GM10266 (cell line): Measurements from ENCODE around the gene PCNX2.
A peak's percentile ranks its signal among the peaks of the same experiment; 100 is the strongest.

Experiments
- DNase-seq: peaks from one replicate; pipeline ENCODE4 v3.0.0; 2012; ENCODE audit errors: extremely low spot score
- TF ChIP-seq, protein P1 (sequence below): IDR thresholded peaks from 2 replicates; pipeline ENCODE4 v1.5.1; 2012; ENCODE audit warnings: mild to moderate bottlenecking, low read depth; ENCODE audit not compliant: control insufficient read depth, insufficient read depth; ENCODE audit errors: missing control alignments

Gene PCNX2

DNA sequence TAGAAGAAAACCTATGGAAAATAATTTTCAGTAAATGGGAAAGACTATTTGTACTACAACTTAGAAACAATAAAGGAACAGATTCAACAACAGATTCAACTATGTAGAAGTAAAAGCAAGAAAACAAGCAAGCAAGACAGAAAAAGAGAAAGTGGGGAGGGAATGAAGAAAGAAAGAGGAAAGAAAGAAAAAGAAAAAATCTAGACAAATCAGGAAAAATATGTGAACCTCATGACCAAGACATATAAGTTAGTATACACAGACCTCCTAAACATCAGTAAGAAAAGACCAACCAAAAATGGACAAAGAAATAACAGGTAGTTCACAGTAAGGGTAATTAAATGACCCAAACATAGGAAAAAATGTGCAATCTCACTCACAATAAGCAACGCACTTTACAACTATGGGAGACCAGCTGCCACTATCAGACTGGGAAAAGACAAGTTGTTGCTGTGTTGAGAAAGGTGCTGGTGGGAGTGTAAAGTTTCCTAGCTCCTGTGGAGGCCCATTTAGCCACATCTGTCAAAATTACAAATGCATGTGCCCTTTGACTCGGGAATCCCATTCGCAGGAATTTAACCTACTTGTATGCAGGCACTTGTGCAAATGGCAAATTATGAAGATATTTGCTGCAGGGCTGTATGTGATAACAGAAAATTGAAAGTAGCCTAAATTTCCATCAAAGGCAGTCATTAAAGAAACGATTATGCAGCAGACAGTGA is 18.1 kb upstream of the PCNX2 start:
- TF ChIP-seq, protein P1, sequence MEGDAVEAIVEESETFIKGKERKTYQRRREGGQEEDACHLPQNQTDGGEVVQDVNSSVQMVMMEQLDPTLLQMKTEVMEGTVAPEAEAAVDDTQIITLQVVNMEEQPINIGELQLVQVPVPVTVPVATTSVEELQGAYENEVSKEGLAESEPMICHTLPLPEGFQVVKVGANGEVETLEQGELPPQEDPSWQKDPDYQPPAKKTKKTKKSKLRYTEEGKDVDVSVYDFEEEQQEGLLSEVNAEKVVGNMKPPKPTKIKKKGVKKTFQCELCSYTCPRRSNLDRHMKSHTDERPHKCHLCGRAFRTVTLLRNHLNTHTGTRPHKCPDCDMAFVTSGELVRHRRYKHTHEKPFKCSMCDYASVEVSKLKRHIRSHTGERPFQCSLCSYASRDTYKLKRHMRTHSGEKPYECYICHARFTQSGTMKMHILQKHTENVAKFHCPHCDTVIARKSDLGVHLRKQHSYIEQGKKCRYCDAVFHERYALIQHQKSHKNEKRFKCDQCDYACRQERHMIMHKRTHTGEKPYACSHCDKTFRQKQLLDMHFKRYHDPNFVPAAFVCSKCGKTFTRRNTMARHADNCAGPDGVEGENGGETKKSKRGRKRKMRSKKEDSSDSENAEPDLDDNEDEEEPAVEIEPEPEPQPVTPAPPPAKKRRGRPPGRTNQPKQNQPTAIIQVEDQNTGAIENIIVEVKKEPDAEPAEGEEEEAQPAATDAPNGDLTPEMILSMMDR, result no peak
- DNase-seq, result no peak

DNA sequence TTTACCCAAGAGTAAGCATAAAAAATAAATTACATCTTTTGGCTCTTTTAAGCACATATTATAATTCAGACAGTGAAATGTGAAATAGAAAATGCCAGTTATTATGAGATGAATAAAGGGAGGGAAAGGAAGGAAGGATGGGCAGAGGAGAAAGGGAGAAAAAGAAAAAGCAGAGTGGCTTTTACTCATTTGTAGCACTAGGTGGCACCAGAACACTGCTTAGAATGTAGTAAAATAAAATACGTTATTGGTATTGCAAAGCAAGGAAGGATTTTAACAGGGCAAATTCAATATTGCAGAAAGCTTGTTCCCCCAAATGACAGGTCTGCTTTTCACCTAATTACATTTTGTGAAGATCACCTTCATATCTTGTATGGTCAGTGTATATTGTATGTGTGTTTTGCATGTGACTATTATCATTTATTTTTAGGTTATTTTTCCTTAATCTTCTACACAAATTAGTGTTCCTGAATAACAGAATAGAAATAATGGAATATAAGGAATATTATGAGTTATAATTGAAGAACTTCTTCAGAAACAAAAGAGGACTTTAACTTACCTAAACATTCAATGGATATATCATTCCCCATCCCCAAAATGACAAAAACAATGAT is 9.1 kb upstream of the PCNX2 start:
- TF ChIP-seq, protein P1, result peak; percentile 62
- DNase-seq, result no peak

GRCh38 chr1:233300326-233300725 is 4.8 kb upstream of the PCNX2 start:
- DNase-seq, result no peak
- TF ChIP-seq, protein P1, result no peak

DNA sequence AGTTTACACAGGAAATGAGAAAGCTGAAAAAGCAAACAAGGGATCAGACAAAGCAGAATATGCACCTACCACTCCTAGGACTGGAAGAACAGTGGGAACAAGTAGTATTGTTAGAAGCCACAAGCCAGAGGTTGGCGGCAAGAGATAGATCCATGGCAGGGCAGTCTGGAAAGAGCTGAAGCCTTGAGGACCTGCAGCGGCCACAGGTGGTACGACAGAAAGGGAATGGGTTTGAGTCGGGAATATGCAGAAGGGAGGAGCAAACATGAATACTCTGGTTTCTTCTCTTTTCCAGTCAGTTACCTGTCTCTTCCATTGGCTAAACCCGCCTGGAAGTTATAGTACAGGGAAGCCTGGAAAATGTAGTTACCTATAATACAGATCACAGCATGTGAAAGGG is 3.9 kb upstream of the PCNX2 start:
- DNase-seq, result no peak
- TF ChIP-seq, protein P1, result no peak

DNA sequence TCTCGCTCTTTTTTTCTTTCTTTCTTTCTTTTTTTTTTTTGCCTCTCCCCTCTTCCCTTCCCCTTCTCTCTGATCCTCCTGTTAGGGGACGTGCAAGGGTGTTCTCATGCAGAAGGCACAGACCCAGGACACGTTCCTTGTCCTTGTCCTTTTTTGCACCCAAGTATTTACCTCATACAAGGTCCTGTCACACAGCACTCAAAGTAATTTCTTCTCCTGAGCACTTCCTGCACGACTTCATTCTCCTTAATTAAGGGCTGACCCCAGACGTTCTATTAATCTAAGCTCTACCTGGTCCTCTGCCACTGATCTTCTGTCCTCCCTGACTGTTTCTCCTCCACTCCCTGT is 424 bp upstream of the PCNX2 start:
- TF ChIP-seq, protein P1, result no peak
- no peak for DNase-seq

DNA sequence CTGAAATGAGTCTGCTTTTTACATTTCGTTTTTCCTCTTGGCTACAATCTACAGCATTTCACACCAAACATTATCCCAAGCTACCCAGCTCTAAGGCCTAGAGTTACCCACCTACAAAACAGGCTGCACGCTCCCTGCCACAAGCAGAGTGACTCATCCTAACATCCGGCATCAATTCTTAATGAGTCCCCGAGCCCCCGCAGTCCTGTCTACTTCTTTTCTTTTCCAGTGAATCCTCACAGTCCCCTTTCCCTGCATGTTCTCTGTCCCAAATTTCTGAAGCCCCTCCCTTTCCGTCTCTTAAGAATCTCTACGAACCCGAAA is 650 bp downstream of the PCNX2 start:
- peak; percentile 35 for DNase-seq
- TF ChIP-seq, protein P1, result no peak
